Karpas-422 (cell line): ENCODE data around the gene P3H2. TPM values are rescaled to one million over a fixed set of nuclear protein-coding genes. Genes with fewer than 3 reads are reported as not detected.

Experiments used
- DNase-seq: peaks from one replicate; pipeline ENCODE4 v3.0.0-alpha.2; 2015
- H2AFZ ChIP-seq: fragments of 200-600 bp; sonication (generic); 2 replicates; pipeline ENCODE4 v1.6.1; 2014; ENCODE audit warnings: antibody characterized with exemption, low read length, mixed read lengths
- H3K27ac ChIP-seq: fragments of 200-600 bp; sonication (generic); 2 replicates; pipeline ENCODE4 v1.5.1; 2014; ENCODE audit warnings: mild to moderate bottlenecking, low read length, moderate library complexity
- H3K27me3 ChIP-seq: fragments of 200-600 bp; sonication (generic); 2 replicates; pipeline ENCODE4 v1.6.1; 2014; ENCODE audit warnings: low read length, mixed read lengths
- H3K36me3 ChIP-seq: fragments of 200-600 bp; sonication (generic); 2 replicates; pipeline ENCODE4 v1.6.1; 2014; ENCODE audit warnings: low read length, mixed read lengths; ENCODE audit not compliant: insufficient read depth
- H3K4me1 ChIP-seq: fragments of 200-600 bp; sonication (generic); 2 replicates; pipeline ENCODE4 v1.6.1; 2014; ENCODE audit warnings: mild to moderate bottlenecking, low read length, mixed read lengths
- H3K4me2 ChIP-seq: fragments of 200-600 bp; sonication (generic); 2 replicates; pipeline ENCODE4 v1.6.1; 2014; ENCODE audit warnings: low read length, low read depth, mild to moderate bottlenecking; ENCODE audit not compliant: poor library complexity, severe bottlenecking
- H3K4me3 ChIP-seq: fragments of 200-600 bp; sonication (generic); 2 replicates; pipeline ENCODE4 v1.5.1; 2014; ENCODE audit warnings: mild to moderate bottlenecking, antibody characterized with exemption, low read length, mixed read lengths
- H3K79me2 ChIP-seq: fragments of 200-600 bp; sonication (generic); 2 replicates; pipeline ENCODE4 v1.6.1; 2014; ENCODE audit warnings: mild to moderate bottlenecking, low read length, mixed read lengths
- H3K9ac ChIP-seq: fragments of 200-600 bp; sonication (generic); 2 replicates; pipeline ENCODE4 v1.6.0; 2014; ENCODE audit warnings: low read length
- H3K9me2 ChIP-seq: fragments of 200-600 bp; sonication (generic), shearing (Covaris generic); replicated peaks from 2 replicates; pipeline ENCODE4 v1.6.0; 2014; ENCODE audit warnings: mild to moderate bottlenecking, low read length, moderate library complexity; ENCODE audit not compliant: insufficient read depth
- H3K9me3 ChIP-seq: fragments of 300-700, 200-600 bp; sonication (generic); 2 replicates; pipeline ENCODE4 v1.6.1; 2014; ENCODE audit warnings: low read length, mixed read lengths
- H4K20me1 ChIP-seq: fragments of 200-600 bp; sonication (generic); 2 replicates; pipeline ENCODE4 v1.6.1; 2014; ENCODE audit warnings: mild to moderate bottlenecking, antibody characterized with exemption, low read length, low read depth; ENCODE audit not compliant: insufficient read depth
- total RNA-seq: library from RNA; depleted of rRNA; stranded (reverse); fragments of >200 nt; shearing (Covaris generic); gene quantifications from 2 replicates; pipeline ENCODE4 v1.2.3, GENCODE V29; 2014; ENCODE audit warnings: low replicate concordance

P3H2 gene
- total RNA-seq, 1 experiment from 2014 or later: not detected

DNA sequence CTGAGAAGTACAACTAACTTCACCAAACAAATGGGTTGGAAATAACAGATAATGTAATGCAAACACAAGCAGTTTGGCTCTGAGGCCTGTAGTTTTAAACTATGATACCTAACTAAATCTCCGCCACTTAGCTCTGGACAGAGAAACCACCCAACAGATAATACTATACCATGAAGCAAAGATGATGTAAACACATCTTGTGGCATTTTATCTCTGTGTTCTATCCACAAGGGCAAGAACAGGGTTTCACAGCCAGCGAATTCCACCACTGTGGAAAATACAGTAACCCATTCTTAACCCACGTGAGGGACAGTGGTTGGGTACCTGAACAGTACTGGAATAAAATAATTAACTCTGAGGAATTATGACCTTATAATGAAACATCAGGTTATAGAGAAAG is 93.6 kb downstream of the P3H2 start:
- Histone ChIP-seq H3K4me1 (no peaks in the 10 kb centered on the region), H3K9ac (no peak overlapping the region), H4K20me1 (no peaks in the 10 kb centered on the region), H3K4me3 (no peak overlapping the region), H3K9me2 (0 out of 2 replicates have a peak, but pooled peaks cover 3% of the 10 kb centered on the region), H3K27me3 (no peaks in the 10 kb centered on the region), H3K27ac (no peak overlapping the region), H2AFZ (no peak overlapping the region), H3K79me2 (no peaks in the 10 kb centered on the region), H3K9me3 (no peaks in the 10 kb centered on the region), H3K4me2 (no peak overlapping the region), H3K36me3 (no peaks in the 10 kb centered on the region)
- no peak for DNase-seq

DNA sequence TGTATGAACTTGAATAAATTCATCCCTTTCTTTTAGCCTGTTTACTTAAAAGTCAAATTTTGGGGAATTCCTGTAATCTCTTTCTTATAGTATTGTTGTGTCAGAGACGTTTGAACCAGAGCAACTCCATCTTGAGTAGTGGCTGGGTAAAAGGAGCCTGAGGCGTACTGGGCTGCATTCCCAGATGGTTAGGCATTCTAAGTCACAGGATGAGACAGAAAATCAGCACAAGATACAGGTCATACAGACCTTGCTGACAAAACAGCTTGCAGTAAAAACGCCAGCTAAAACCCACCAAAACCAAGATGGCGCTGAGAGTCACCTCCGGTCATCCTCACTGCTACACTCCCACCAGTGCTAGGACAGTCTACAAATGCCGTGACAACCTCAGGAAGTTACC is 94.5 kb downstream of the P3H2 start:
- no peak overlapping the region for H3K27ac ChIP-seq

DNA sequence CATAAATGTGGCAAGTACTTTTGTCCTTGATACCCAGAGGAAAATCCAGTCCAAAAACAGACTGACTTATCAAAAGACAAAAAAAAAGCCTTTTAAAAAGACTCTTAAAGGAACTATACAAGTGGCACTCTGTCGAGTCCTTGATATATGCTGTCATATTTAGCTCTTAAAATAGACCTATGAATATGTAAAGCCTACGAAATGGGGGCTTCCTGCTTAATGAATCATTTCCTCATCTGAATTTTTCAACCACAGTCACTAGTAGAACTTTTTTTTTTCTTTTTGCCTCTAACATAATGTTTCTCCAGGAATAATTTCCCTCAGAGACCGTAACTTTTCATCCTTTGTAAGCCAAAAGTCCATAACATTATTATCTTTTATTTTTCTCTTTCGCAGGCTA is 95.8 kb downstream of the P3H2 start:
- Histone ChIP-seq H3K9ac (no peak overlapping the region), H3K36me3 (no peaks in the 10 kb centered on the region), H3K4me2 (no peak overlapping the region), H3K4me3 (no peak overlapping the region), H2AFZ (no peak overlapping the region), H3K27ac (no peak overlapping the region), H3K9me3 (no peaks in the 10 kb centered on the region), H3K79me2 (no peaks in the 10 kb centered on the region), H3K27me3 (no peaks in the 10 kb centered on the region), H3K9me2 (0 out of 2 replicates have a peak, but pooled peaks cover 3% of the 10 kb centered on the region), H4K20me1 (no peaks in the 10 kb centered on the region), H3K4me1 (no peaks in the 10 kb centered on the region)
- no peak for DNase-seq

More for the DNA sequence above, 94.5 kb downstream of the P3H2 start:
- Histone ChIP-seq H3K4me3 (no peak overlapping the region), H3K4me1 (no peaks in the 10 kb centered on the region), H4K20me1 (no peaks in the 10 kb centered on the region), H3K36me3 (no peaks in the 10 kb centered on the region), H3K9ac (no peak overlapping the region), H3K27me3 (no peaks in the 10 kb centered on the region), H2AFZ (no peak overlapping the region), H3K79me2 (no peaks in the 10 kb centered on the region), H3K9me3 (no peaks in the 10 kb centered on the region), H3K9me2 (0 out of 2 replicates have a peak, but pooled peaks cover 3% of the 10 kb centered on the region), H3K4me2 (no peak overlapping the region)
- no peak for DNase-seq

DNA sequence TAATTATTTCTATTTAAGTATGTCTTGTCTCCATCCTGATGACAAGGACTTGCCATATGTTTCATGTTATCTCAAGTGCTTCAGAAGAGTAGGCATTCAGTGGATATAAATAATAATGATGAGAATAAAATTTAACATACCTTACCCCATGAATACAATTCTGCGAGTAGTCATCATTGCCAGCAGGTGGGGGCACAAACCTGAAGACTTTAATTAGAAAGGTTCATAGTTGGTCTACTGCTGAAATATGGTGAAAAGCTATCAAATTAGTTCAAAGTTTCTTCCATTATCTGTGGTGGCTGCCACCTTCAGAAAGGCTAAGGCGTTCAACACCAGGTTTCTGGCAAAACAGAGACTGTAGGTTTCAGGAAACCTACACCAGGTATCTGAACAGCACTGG is 100.9 kb downstream of the P3H2 start:
- no peaks in the 10 kb centered on the region for H3K9me2 ChIP-seq
- H3K4me2 ChIP-seq: no peak overlapping the region
- H3K27ac ChIP-seq: no peak overlapping the region
- H3K79me2 ChIP-seq: no peaks in the 10 kb centered on the region
- H3K36me3 ChIP-seq: no peaks in the 10 kb centered on the region
- no peak overlapping the region for H3K4me3 ChIP-seq
- no peaks in the 10 kb centered on the region for H3K4me1 ChIP-seq
- H4K20me1 ChIP-seq: no peaks in the 10 kb centered on the region
- DNase-seq: no peak
- no peaks in the 10 kb centered on the region for H3K27me3 ChIP-seq
- no peak overlapping the region for H3K9ac ChIP-seq
- no peaks in the 10 kb centered on the region for H3K9me3 ChIP-seq
- H2AFZ ChIP-seq: no peak overlapping the region

DNA sequence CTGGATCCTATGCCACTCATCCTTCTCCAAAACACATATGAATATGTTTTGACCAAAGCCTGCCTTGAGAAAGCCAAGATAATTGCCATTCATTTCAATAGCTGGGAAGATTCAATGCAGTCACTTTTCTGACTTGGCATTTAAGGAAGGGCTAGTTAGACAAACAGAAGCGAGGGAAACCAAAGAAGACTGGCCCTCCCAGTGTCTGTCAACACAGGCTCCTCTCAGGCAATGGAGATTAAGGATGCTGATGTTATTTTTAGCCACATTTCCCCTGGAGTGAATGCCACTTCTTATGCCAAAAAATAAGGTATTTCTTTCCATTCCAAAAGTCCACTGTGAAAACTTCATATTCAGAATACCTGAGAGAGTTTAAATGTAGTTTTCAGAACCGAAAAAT is 101.7 kb downstream of the P3H2 start:
- no peaks in the 10 kb centered on the region for H3K36me3 ChIP-seq
- no peaks in the 10 kb centered on the region for H3K79me2 ChIP-seq
- H3K27me3 ChIP-seq: no peaks in the 10 kb centered on the region
- no peaks in the 10 kb centered on the region for H3K9me3 ChIP-seq
- no peak overlapping the region for H2AFZ ChIP-seq
- DNase-seq: no peak
- no peak overlapping the region for H3K4me3 ChIP-seq
- no peaks in the 10 kb centered on the region for H3K4me1 ChIP-seq
- no peak overlapping the region for H3K9ac ChIP-seq
- H3K9me2 ChIP-seq: no peaks in the 10 kb centered on the region
- H3K27ac ChIP-seq: no peak overlapping the region
- H4K20me1 ChIP-seq: no peaks in the 10 kb centered on the region
- no peak overlapping the region for H3K4me2 ChIP-seq

DNA sequence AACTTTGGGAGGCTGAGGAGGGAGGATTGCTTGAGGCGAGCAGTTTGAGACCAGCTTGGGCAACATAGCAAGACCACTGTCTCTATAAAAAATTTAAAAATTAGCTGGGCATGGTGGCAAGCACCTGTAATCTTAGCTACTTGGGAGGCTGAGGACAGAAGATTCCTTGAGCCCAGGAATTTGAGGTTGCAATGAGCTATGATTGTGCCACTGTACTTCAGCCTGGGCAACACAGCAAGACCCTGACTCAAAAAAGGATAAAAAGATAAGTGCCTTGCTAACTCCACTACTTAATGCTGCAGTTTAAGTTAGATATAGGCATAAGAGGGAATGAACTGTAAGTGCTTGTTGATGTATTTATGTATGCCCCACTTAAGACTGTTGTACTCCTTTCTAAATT is 102.2 kb downstream of the P3H2 start:
- H3K36me3 ChIP-seq: no peaks in the 10 kb centered on the region
- H2AFZ ChIP-seq: no peak overlapping the region
- H3K27me3 ChIP-seq: no peaks in the 10 kb centered on the region
- H3K4me2 ChIP-seq: no peak overlapping the region
- no peaks in the 10 kb centered on the region for H3K79me2 ChIP-seq
- H3K4me1 ChIP-seq: no peaks in the 10 kb centered on the region
- H3K9me2 ChIP-seq: no peaks in the 10 kb centered on the region
- no peak overlapping the region for H3K4me3 ChIP-seq
- no peaks in the 10 kb centered on the region for H4K20me1 ChIP-seq
- DNase-seq: no peak
- no peak overlapping the region for H3K9ac ChIP-seq
- H3K9me3 ChIP-seq: no peaks in the 10 kb centered on the region
- no peak overlapping the region for H3K27ac ChIP-seq

DNA sequence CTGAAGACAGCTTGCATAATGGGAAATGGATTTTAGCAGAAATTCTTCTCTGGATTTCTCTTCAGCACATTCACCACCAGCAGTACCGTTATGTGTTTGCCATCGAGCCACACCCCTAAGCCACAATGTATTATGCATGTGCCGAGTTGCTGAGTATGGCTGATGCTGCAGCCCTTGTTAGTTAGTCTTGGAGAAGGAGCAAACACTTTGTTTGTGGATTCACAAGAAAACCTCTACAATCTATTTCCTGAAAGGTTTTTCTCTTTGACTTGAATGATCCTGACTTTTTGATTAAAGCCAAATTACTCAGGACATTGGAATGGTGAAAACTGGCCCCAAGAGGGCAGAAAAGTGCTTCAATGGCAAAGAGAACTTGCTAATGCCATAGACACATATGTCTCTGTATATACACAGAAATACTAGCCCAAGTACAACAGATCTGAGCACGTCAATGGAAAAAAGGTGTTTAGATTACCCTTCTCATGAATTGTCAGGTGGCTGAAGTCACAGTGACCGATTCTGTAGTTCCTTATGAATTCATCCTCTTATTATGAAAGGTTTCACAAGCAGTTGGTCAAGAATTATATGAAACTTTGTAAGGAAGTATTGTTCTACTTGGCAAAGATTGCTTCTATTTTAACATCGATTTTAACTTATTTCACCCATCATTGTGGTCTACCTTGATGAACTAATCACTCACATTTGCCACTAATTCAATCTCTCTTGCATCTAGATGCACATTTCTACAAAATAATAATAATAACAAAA is 103.0 kb downstream of the P3H2 start:
- H3K9ac ChIP-seq: no peak overlapping the region
- H3K9me3 ChIP-seq: no peaks in the 10 kb centered on the region
- no peak overlapping the region for H3K4me3 ChIP-seq
- H3K27ac ChIP-seq: no peak overlapping the region
- no peaks in the 10 kb centered on the region for H3K36me3 ChIP-seq
- H3K79me2 ChIP-seq: no peaks in the 10 kb centered on the region
- no peak for DNase-seq
- no peaks in the 10 kb centered on the region for H3K4me1 ChIP-seq
- H4K20me1 ChIP-seq: no peaks in the 10 kb centered on the region
- H2AFZ ChIP-seq: no peak overlapping the region
- no peaks in the 10 kb centered on the region for H3K27me3 ChIP-seq
- no peak overlapping the region for H3K4me2 ChIP-seq
- no peaks in the 10 kb centered on the region for H3K9me2 ChIP-seq

DNA sequence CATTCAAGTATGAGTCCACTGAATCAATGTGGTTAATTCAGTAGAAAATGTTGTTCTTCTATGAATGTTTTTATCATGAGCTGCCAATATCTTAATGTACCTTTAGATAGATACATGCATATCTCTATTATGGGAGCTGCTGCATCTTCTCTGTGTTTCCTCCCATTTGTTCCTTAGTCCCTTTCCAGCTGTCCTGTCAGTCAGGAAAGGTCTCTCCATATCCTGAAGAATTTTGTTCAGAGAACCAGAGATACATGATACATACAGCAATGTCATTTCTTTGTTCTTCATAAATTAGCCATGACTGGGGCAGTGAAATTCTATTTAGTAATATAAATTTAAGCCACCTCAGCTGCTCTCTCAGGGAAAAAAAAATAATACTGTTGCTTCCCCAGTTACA is 103.7 kb downstream of the P3H2 start:
- H3K9me3 ChIP-seq: no peaks in the 10 kb centered on the region
- H3K27ac ChIP-seq: no peak overlapping the region
- H3K79me2 ChIP-seq: no peaks in the 10 kb centered on the region
- H3K27me3 ChIP-seq: no peaks in the 10 kb centered on the region
- H3K4me3 ChIP-seq: no peak overlapping the region
- no peaks in the 10 kb centered on the region for H4K20me1 ChIP-seq
- H2AFZ ChIP-seq: no peak overlapping the region
- no peaks in the 10 kb centered on the region for H3K36me3 ChIP-seq
- H3K9me2 ChIP-seq: no peaks in the 10 kb centered on the region
- H3K9ac ChIP-seq: no peak overlapping the region
- no peak for DNase-seq
- H3K4me1 ChIP-seq: no peaks in the 10 kb centered on the region
- no peak overlapping the region for H3K4me2 ChIP-seq
